Measurements from ENCODE around the gene CT45A9.
"Not testable (repeated sequence)": the region's sequence is repeated elsewhere in the genome, so short reads cannot be mapped to it uniquely, and the experiment has no call there.

The CT45A9 gene, protein sequence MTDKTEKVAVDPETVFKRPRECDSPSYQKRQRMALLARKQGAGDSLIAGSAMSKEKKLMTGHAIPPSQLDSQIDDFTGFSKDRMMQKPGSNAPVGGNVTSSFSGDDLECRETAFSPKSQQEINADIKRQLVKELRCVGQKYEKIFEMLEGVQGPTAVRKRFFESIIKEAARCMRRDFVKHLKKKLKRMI

GRCh38 chrX:135871712-135872111, at the start of gene CT45A9:
Gene CT45A9, minus strand, starts transcription at chrX:135871812. Its CDS starts 3,751 bp downstream, at chrX:135868061.
- not testable (repeated sequence) for DNase-seq (ENCODE audit: low read depth, low spot score); H3K27ac ChIP-seq

- DNase-seq (ENCODE audit: low read depth, low spot score); H3K27ac ChIP-seq: not testable (repeated sequence)
These were observed 48.9 kb upstream of the CT45A9 start for GRCh38 chrX:135920516-135920915.

GRCh38 chrX:135914404-135914803, 42.8 kb upstream of the CT45A9 start:
- H3K27ac ChIP-seq: no peak overlapping the region
- DNase-seq (ENCODE audit: low read depth, low spot score): no peak

- no peak for DNase-seq (ENCODE audit: low read depth, low spot score)
- H3K27ac ChIP-seq: no peak overlapping the region
These were observed 38.6 kb upstream of the CT45A9 start for GRCh38 chrX:135910251-135910650.

GRCh38 chrX:135893294-135893817, 21.7 kb upstream of the CT45A9 start, which contains the start of the genes CT45A10 and SAGE1:
Gene CT45A10, minus strand, starts transcription at chrX:135893444. Its CDS starts 8,100 bp downstream, at chrX:135885344.
Gene SAGE1, plus strand, starts transcription at chrX:135893716. Its CDS starts 2,527 bp downstream, at chrX:135896243.
- DNase-seq (ENCODE audit: low read depth, low spot score): no peak
- H3K27ac ChIP-seq: no peak within 1 kb of the TSS

GRCh38 chrX:135892781-135893180, 21.2 kb upstream of the CT45A9 start:
- no peak for DNase-seq (ENCODE audit: low read depth, low spot score)
- no peak overlapping the region for H3K27ac ChIP-seq

GRCh38 chrX:135890087-135890585, 18.5 kb upstream of the CT45A9 start:
- DNase-seq (ENCODE audit: low read depth, low spot score): no peak
- no peak overlapping the region for H3K27ac ChIP-seq

GRCh38 chrX:135888976-135889375, 17.4 kb upstream of the CT45A9 start:
- DNase-seq (ENCODE audit: low read depth, low spot score); H3K27ac ChIP-seq: not testable (repeated sequence)

DNA sequence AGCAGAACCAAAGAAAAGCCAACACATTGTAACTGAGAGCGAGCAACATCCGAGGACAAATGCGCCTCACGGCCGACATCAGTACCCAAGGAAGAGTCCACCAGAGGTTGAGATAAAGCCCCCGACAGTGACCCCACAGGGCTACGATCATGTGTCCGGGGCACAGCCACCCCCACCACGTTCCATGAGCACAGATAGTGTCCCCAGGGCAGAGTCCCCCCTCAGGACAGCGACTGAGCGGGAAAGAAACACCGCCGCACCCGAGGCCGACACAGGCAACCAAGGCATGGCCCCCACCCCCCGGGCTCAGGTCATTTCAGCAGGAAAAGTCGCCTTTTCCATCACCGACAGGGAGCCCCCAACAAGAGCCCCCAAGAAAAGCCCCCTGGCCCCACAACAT, 16.6 kb upstream of the CT45A9 start:
- not testable (repeated sequence) for H3K27ac ChIP-seq; DNase-seq (ENCODE audit: low read depth, low spot score)

DNA sequence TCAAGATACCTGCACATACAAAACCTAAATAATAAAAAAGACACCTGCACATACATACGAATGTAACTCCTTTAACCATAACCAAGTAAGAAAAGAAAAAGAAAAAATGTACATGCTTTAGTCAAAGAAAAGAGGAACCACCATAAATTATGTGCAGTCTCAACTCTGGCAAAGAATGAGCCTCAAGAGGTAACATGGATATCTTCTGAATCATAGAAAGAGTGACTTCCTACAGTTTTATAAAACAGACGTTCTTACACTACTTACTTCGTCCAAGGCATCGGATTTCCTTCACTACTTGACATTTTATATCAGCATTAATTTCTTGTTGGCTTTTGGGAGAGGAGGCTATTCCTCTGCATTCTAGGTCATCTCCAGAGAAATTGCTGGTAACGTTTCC, 11.1 kb upstream of the CT45A9 start:
- H3K27ac ChIP-seq; DNase-seq (ENCODE audit: low read depth, low spot score): not testable (repeated sequence)

- not testable (repeated sequence) for DNase-seq (ENCODE audit: low read depth, low spot score); H3K27ac ChIP-seq
These were observed 17.2 kb downstream of the CT45A9 start, which contains the start of gene CT45A8 for GRCh38 chrX:135854438-135854837. Gene CT45A8, minus strand, starts transcription at chrX:135854538. Its CDS starts 3,755 bp downstream, at chrX:135850783.

DNA sequence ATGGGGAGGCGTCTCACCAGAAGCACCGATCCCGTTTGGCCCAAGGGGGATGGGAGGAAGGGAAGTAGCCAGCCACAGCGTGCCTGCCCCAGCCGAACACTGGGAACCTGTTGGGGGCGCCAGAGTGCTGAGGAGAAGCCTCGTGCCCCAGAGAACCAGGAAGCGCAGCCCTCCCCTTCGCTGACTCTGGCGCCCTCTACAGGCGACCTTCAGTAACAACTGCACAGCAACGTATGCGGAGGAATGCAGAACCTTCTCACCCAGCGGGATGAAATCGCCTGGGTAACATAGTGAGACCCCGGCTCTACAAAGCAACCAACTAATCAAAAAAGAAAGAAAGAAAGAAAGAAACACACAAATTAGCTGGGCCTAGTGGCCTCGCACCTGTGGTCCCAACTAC, 34.4 kb downstream of the CT45A9 start, which contains the start of gene CT45A7:
CT45A7 (minus strand) TSS at position 101 of the 400 bp plus-strand sequence. CDS start 3,747 bp downstream, outside the sequence.
- not testable (repeated sequence) for H3K27ac ChIP-seq; DNase-seq (ENCODE audit: low read depth, low spot score)

DNA sequence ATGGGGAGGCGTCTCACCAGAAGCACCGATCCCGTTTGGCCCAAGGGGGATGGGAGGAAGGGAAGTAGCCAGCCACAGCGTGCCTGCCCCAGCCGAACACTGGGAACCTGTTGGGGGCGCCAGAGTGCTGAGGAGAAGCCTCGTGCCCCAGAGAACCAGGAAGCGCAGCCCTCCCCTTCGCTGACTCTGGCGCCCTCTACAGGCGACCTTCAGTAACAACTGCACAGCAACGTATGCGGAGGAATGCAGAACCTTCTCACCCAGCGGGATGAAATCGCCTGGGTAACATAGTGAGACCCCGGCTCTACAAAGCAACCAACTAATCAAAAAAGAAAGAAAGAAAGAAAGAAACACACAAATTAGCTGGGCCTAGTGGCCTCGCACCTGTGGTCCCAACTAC, 51.7 kb downstream of the CT45A9 start, which contains the start of gene CT45A2:
CT45A2 (minus strand) TSS at position 101 of the 400 bp plus-strand sequence. CDS start 3,747 bp downstream, outside the sequence.
- not testable (repeated sequence) for H3K27ac ChIP-seq; DNase-seq (ENCODE audit: low read depth, low spot score)
